NB4 (cell line): ENCODE measurements around the gene P4HB.

Experiments used
- DNase-seq: peaks from one replicate; pipeline ENCODE4 v3.0.0; 2010; ENCODE audit warnings: low read depth
- H3K4me3 ChIP-seq: one replicate; pipeline ENCODE4 v1.5.1; 2011; ENCODE audit warnings: mild to moderate bottlenecking, low read depth, low read length, moderate library complexity
- MYC ChIP-seq: IDR thresholded peaks from 2 replicates; pipeline ENCODE4 v1.6.1; 2011; ENCODE audit warnings: low read depth, low read length
- POLR2A ChIP-seq: IDR thresholded peaks from 2 replicates; pipeline ENCODE4 v1.6.1; 2011; ENCODE audit warnings: mild to moderate bottlenecking; ENCODE audit not compliant: insufficient read length; ENCODE audit errors: extremely low read depth
- TF ChIP-seq, protein P1 (sequence below): IDR thresholded peaks from one replicate; pipeline ENCODE4 v1.5.1; 2012; ENCODE audit warnings: low read depth, low read length
- TF ChIP-seq, protein P2 (sequence below): IDR thresholded peaks from 2 replicates; pipeline ENCODE4 v1.6.1; 2011; ENCODE audit warnings: low read depth, low read length

P4HB gene

GRCh38 chr17:81838753-81839255 lies 21.5 kb downstream of the P4HB start:
- no peak for DNase-seq
- no peak overlapping the region for H3K4me3 ChIP-seq
- TF ChIP-seq, protein P1, sequence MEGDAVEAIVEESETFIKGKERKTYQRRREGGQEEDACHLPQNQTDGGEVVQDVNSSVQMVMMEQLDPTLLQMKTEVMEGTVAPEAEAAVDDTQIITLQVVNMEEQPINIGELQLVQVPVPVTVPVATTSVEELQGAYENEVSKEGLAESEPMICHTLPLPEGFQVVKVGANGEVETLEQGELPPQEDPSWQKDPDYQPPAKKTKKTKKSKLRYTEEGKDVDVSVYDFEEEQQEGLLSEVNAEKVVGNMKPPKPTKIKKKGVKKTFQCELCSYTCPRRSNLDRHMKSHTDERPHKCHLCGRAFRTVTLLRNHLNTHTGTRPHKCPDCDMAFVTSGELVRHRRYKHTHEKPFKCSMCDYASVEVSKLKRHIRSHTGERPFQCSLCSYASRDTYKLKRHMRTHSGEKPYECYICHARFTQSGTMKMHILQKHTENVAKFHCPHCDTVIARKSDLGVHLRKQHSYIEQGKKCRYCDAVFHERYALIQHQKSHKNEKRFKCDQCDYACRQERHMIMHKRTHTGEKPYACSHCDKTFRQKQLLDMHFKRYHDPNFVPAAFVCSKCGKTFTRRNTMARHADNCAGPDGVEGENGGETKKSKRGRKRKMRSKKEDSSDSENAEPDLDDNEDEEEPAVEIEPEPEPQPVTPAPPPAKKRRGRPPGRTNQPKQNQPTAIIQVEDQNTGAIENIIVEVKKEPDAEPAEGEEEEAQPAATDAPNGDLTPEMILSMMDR, result no peak
- TF ChIP-seq MYC, result no peak

DNA sequence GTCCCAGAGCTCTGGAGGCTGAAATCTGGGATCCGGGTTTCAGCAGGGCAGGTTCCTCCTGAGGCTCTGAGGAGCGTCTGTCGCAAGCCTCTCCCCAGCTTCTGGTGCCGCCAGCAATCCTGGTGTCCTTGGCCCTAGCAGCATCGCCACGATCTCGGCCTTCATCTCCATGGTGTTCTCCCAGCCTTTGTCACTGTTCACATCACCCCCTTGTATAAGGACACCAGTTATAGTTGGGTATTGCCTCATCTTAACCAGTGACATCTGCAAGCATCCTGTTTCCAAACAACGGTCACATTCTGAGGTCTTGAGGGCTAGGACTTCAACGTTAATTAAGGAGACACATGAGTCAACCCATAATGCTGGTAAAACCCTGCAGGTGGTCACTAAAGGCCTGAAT lies 22.7 kb downstream of the P4HB start:
- TF ChIP-seq, protein P1, result no peak
- TF ChIP-seq MYC (peak; percentile 94), POLR2A (peak; percentile 58)
- TF ChIP-seq, protein P2, sequence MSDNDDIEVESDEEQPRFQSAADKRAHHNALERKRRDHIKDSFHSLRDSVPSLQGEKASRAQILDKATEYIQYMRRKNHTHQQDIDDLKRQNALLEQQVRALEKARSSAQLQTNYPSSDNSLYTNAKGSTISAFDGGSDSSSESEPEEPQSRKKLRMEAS, result peak; percentile 84
- peak; percentile 99 for DNase-seq
- no peak overlapping the region for H3K4me3 ChIP-seq

DNA sequence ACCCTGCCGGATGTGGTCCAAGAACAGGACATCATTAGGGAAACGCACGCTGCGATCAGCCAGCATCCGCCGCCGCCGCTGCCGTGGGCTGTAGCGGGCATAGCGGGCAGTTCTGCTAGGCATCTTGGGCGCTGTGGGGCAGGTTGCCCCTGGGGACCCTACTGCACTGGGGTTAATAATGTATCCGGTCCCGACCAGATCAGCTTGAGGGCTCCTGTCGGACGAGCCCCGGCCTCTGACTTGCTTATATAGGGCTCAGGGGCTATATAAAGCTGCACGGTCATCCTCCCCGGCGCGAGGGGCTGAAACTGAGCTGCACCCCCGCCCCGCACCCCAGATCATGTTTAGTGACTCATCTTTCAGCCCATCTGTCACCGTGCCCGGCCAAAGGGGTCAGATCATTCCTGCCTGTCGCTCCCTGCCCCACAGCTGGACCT lies 25.5 kb downstream of the P4HB start, which contains the start of gene PPP1R27:
Gene PPP1R27 (minus strand): TSS at position 220 of the 437 bp plus-strand sequence. CDS start 97 bp downstream, at position 123.
- DNase-seq, result no peak
- peak within 1 kb of the TSS; percentile 62 for H3K4me3 ChIP-seq
- no peak for TF ChIP-seq POLR2A
- TF ChIP-seq, protein P2, result no peak

- no peak for TF ChIP-seq MYC
- TF ChIP-seq, protein P1, result no peak
- TF ChIP-seq POLR2A, result no peak
- TF ChIP-seq, protein P2, result no peak
- no peak for DNase-seq
- H3K4me3 ChIP-seq, result peak overlapping the region; percentile 62
Measured at GRCh38 chr17:81833921-81834830, 26.2 kb downstream of the P4HB start.

- H3K4me3 ChIP-seq, result peak within 1 kb of the TSS; percentile 82
- peak; percentile 95 for DNase-seq
- TF ChIP-seq MYC (peak; percentile 59), POLR2A (peak; percentile 39)
- TF ChIP-seq, protein P2, result peak; percentile 82
- TF ChIP-seq, protein P1, result no peak
Measured at GRCh38 chr17:81833160-81833920, 27.0 kb downstream of the P4HB start, which contains the start of gene MCRIP1. TSS of gene MCRIP1 (minus strand) at chr17:81833291. CDS start at chr17:81824506, 8,785 bp downstream.
